Activated CD8-positive, alpha-beta memory T cell treated with anti-CD3 and anti-CD28 coated beads for 24 hours (primary cell): ENCODE measurements around the gene FZR1.

Experiments
- DNase-seq: peaks from one replicate; pipeline ENCODE4 v3.0.0-alpha.2; 2020

The FZR1 gene

GRCh38 chr19:3533033-3533432 lies 26.9 kb downstream of the FZR1 start:
- no peak for DNase-seq

- DNase-seq: no peak
These were observed 27.6 kb downstream of the FZR1 start for GRCh38 chr19:3533563-3534216.

- no peak for DNase-seq
These were observed 28.5 kb downstream of the FZR1 start for GRCh38 chr19:3534375-3535234.

GRCh38 chr19:3535235-3535535 lies 29.1 kb downstream of the FZR1 start:
- DNase-seq: no peak

- DNase-seq: no peak
These were observed 29.5 kb downstream of the FZR1 start for GRCh38 chr19:3535563-3535965.

GRCh38 chr19:3535981-3536380 lies 29.9 kb downstream of the FZR1 start:
- no peak for DNase-seq

- DNase-seq: no peak
These were observed 30.5 kb downstream of the FZR1 start for GRCh38 chr19:3536429-3537100.

GRCh38 chr19:3537101-3537437 lies 31.0 kb downstream of the FZR1 start:
- no peak for DNase-seq

GRCh38 chr19:3537438-3538240 lies 31.5 kb downstream of the FZR1 start:
- no peak for DNase-seq

GRCh38 chr19:3538258-3538929 lies 32.3 kb downstream of the FZR1 start:
- DNase-seq: no peak

GRCh38 chr19:3538965-3539755 lies 33.0 kb downstream of the FZR1 start, which contains the start of gene TEKTIP1:
TSS of gene TEKTIP1 (plus strand) at chr19:3539174. CDS start at chr19:3539178, 4 bp downstream.
- no peak for DNase-seq

- no peak for DNase-seq
These were observed 33.6 kb downstream of the FZR1 start for GRCh38 chr19:3539756-3540118.

GRCh38 chr19:3543150-3544057 lies 37.3 kb downstream of the FZR1 start:
- DNase-seq: no peak

- DNase-seq: no peak
These were observed 37.9 kb downstream of the FZR1 start for GRCh38 chr19:3544058-3544376.

- DNase-seq: peak; percentile 97
These were observed 38.9 kb downstream of the FZR1 start for GRCh38 chr19:3544742-3545668.

GRCh38 chr19:3545669-3546034 lies 39.5 kb downstream of the FZR1 start:
- DNase-seq: no peak

GRCh38 chr19:3546119-3546518 lies 40.0 kb downstream of the FZR1 start:
- no peak for DNase-seq

- peak; percentile 71 for DNase-seq
These were observed 41.2 kb downstream of the FZR1 start for GRCh38 chr19:3547301-3547731.

GRCh38 chr19:3547767-3548282 lies 41.7 kb downstream of the FZR1 start:
- DNase-seq: no peak

GRCh38 chr19:3548606-3549005 lies 42.5 kb downstream of the FZR1 start:
- DNase-seq: no peak
